ENCODE results near the gene ALKBH5.

ALKBH5 gene

GRCh38 chr17:18246109-18246725, 62.6 kb downstream of the ALKBH5 start:
- TF ChIP-seq GATA3 (IDR thresholded peaks at IDR 0.05; ENCODE audit: low read depth, low read length): no peak
- TF ChIP-seq GATA2 (IDR thresholded peaks at IDR 0.05; ENCODE audit: low read depth, low read length): no peak

DNA sequence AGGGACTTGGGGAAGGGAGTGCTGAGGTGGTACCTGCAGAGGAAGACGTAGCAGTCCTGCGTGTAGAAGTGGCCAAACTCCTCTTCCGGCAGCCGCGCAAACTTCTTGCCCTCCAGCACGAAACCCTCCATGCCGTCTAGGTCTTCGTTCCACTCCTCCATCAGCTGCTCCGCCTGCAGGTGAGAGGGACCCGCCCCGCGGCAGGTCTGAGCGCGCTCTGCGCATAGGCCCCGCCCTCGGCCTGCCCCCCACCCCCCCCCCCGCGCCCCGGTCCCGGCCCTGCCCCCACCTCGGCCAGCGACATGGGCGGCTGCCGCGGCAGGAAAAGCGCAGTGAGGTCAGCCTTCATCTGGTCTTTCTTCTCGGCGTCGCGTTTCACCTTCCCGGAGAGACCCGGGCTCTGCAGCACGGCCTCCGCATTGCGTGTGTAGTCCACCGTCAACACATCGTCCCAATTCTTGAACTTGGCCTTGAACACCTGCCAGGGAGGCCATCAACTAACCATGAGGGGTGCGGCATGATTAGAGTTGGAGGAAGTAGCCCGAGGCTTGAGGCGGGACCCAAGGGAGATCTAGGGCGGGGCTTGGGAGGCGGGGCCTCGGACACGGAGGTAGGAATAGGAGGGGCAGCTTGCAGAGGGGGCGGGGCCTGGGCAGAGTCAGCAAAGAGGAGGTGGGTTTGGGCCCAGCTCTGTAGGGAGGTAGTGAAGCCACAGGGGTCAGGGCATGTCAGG, 63.4 kb downstream of the ALKBH5 start:
- TF ChIP-seq GATA3 (IDR thresholded peaks at IDR 0.05; ENCODE audit: low read depth, low read length) (no peak), GATA2 (IDR thresholded peaks at IDR 0.05; ENCODE audit: low read depth, low read length) (no peak)

- TF ChIP-seq GATA3 (IDR thresholded peaks at IDR 0.05; ENCODE audit: low read depth, low read length) (no peak), GATA2 (IDR thresholded peaks at IDR 0.05; ENCODE audit: low read depth, low read length) (no peak)
These were observed 64.0 kb downstream of the ALKBH5 start for GRCh38 chr17:18247613-18248001.

GRCh38 chr17:18248300-18248731, 64.7 kb downstream of the ALKBH5 start:
- TF ChIP-seq GATA2 (IDR thresholded peaks at IDR 0.05; ENCODE audit: low read depth, low read length) (no peak), GATA3 (IDR thresholded peaks at IDR 0.05; ENCODE audit: low read depth, low read length) (no peak)

GRCh38 chr17:18248811-18249210, 65.2 kb downstream of the ALKBH5 start:
- no peak for TF ChIP-seq GATA2 (IDR thresholded peaks at IDR 0.05; ENCODE audit: low read depth, low read length)
- TF ChIP-seq GATA3 (IDR thresholded peaks at IDR 0.05; ENCODE audit: low read depth, low read length): no peak

- TF ChIP-seq GATA2 (IDR thresholded peaks at IDR 0.05; ENCODE audit: low read depth, low read length): no peak
These were observed 66.6 kb downstream of the ALKBH5 start for GRCh38 chr17:18250259-18250658.

- TF ChIP-seq GATA3 (IDR thresholded peaks at IDR 0.05; ENCODE audit: low read depth, low read length) (no peak), GATA2 (IDR thresholded peaks at IDR 0.05; ENCODE audit: low read depth, low read length) (no peak)
These were observed 67.1 kb downstream of the ALKBH5 start for GRCh38 chr17:18250708-18251107.

- TF ChIP-seq GATA3 (IDR thresholded peaks at IDR 0.05; ENCODE audit: low read depth, low read length) (no peak), GATA2 (IDR thresholded peaks at IDR 0.05; ENCODE audit: low read depth, low read length) (no peak)
These were observed 67.6 kb downstream of the ALKBH5 start for GRCh38 chr17:18251204-18251603.

GRCh38 chr17:18252160-18252559, 68.5 kb downstream of the ALKBH5 start:
- TF ChIP-seq GATA2 (IDR thresholded peaks at IDR 0.05; ENCODE audit: low read depth, low read length): no peak
- no peak for TF ChIP-seq GATA3 (IDR thresholded peaks at IDR 0.05; ENCODE audit: low read depth, low read length)

DNA sequence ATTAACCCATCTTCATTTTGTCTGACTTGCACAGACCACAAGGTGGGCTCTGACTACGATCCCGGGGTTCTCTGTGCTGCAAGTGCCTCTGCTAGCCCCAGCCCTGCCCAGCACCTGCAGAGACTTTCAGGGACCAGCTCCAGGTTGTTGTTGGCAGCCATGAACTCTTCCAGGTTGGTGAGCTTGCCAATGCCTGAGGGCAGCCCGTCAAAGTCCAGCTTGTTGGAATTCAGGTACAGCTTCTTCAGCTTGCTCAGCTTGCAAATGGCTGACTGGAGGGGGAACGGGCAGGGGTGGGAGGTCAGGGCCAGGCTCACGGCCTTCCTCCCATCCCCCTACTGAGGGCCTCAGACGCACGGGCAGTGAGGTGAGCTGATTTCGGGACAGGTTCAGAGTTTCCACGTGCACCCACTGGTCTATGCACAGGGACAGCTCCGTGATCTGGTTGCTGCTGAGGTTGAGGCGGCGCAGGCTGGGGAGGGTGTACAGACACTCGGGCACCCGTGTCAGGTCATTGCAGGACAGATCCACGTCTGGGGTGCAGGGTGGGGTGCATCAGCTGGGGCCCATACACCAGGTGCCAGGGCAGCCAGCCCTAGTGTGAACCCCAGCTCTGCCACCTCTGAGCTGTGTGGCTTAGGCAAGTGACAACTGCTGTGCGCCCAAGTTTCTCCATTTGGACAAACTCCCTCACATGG, 69.7 kb downstream of the ALKBH5 start:
- TF ChIP-seq GATA2 (IDR thresholded peaks at IDR 0.05; ENCODE audit: low read depth, low read length): no peak
- TF ChIP-seq GATA3 (IDR thresholded peaks at IDR 0.05; ENCODE audit: low read depth, low read length): no peak

DNA sequence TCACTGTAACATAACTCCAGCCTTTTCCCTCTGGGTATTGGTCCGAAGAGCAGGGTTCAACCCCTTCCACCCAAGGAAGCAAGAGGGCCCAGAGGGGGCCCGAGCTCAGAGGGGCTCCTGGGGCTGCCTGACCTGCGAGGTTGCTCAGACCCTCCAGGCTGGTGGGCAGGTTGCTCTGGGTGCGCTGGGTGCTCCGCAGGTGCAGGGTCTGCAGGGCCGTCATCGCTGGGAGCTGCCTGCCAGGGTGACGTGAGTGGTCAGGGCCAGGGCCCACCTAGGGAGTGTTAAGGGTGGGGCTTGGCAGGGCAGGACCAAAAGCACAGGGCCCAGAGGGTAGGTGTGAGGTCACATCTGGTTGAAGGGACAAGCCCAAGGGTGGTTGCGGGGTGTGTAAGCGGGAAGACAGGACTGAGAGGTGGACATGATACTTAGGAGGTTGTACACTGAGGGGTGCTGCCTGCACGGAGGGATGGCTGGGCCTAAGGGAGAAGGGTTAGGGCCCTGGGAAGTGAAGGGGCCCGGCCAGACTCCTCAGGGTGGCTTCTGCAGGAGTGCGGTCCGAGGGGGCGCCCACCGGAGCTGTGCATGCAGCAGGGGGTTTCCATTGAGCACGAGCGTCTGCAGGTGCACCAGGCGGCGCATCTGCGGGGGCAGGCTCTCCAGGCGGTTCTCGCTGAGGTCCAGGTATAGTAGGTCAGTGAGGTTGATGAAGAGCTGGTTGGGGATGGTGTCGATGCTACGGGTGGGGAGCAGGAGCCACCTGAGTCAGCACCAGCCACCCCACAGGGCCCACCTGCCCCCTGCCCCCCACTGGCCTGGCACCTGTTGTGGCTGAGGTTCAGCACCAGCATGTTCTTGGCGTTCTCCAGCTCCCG, 70.6 kb downstream of the ALKBH5 start:
- TF ChIP-seq GATA2 (IDR thresholded peaks at IDR 0.05; ENCODE audit: low read depth, low read length): no peak

DNA sequence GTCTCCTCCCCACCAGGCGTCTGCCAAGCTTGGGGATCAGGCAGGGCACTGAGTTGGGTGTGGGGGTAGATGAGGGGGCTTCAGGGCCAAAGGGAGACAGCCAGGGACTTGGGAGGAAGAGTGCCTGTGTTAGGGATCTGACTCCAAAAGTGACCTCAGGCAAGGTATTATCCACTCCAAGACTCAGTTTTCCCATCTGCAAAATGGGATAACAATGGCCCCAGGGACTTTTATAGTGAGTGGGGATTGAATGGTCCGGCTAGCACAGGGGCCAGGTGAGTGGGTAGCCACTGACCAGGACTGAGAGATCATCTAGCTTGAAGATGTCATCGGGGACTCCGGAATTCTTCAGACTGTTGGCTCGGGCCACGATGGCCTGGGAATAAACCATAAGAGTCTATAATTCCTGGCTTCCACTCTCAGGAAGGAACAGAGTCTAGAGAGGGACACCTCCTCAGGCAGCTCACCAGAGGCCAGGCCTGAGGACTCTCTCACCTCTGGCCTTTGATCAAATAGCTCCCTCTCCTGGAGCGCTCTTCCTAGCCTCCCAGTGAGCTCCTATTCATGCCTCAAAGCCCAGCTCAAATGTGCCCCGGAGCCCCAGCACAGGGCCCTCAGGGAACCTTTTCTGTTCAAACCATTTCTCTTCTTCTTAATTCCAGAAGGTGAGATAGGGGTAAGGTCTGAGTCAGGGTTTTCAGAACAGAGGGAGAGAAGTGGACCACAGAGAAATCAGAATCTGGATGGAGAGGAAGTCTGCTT, 71.4 kb downstream of the ALKBH5 start:
- TF ChIP-seq GATA3 (IDR thresholded peaks at IDR 0.05; ENCODE audit: low read depth, low read length): no peak
- no peak for TF ChIP-seq GATA2 (IDR thresholded peaks at IDR 0.05; ENCODE audit: low read depth, low read length)

DNA sequence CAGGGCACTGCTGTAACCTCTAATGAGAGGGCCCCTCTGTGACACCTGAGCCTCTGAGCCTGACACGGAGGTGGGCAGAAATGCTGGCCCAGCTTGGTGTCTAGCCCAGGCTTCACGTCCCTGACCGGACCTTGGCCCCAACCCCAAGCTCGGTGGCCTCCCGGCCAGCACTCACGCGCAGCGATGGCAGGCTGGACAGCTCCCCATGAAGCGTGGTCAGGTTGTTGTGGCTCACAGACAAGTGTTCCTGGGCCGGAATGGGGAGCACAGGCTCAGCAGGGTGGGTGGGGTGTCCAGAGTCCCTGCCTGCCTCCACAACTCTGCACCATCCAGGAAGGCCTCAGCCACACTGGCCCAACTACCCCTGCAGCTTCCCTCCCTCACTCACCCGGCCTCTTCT, 72.7 kb downstream of the ALKBH5 start:
- TF ChIP-seq GATA2 (IDR thresholded peaks at IDR 0.05; ENCODE audit: low read depth, low read length) (no peak), GATA3 (IDR thresholded peaks at IDR 0.05; ENCODE audit: low read depth, low read length) (no peak)

All from SH-SY5Y (cell line).